Fibroblast of mammary gland (primary cell): ENCODE data around the gene PRKCZ.

ENCODE experiments used
- DNase-seq: peaks from one replicate; pipeline ENCODE4 v3.0.0-alpha.2; 2010; ENCODE audit warnings: low read depth
- H3K4me3 ChIP-seq: 2 replicates; pipeline ENCODE4 v1.5.1; 2011; ENCODE audit warnings: low read depth, mild to moderate bottlenecking, low read length, moderate library complexity; ENCODE audit not compliant: control insufficient read depth
- TF ChIP-seq, protein P1 (sequence below): conservative IDR thresholded peaks from 2 replicates; pipeline ENCODE4 v1.5.1; 2011; ENCODE audit warnings: low read depth, low read length, inconsistent platforms; ENCODE audit not compliant: control insufficient read depth, insufficient read depth

Gene PRKCZ

DNA sequence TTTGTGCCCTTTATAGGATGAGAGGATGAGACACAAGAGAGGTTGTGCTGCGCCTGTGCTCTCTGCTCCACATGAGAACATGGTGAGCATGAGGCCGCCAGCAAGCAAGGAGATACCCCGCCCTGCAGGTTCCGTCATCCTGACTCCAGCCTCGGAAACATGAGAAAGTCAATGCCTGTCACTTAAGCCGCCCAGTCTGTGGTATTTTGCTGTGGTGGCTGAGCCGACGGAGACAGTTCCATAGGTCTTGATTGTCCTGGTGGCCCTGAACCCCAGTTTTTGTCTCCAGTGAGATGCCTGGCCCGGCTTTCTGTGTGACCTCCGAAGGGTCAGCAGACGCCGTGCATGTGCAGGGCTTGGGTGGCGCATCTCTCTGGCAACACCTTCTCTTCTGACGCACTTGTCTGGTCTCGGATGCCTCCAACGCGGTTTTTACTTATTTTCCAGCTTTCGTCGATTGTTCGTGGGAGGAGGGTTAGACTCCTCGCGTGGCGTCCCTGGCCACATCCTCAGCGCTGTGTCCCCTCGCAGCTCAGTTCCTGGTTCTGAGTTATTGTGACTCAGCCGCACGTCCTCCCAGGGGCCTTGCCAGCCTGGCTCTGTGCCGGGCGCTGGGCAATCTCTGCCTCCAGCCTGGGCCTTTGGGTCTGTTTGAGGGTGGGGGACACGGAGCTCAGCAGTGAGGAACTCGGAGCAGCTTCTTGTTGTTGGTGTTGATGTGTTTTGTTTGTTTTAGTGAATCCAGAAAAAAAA is 74.4 kb downstream of the PRKCZ start:
- TF ChIP-seq, protein P1, sequence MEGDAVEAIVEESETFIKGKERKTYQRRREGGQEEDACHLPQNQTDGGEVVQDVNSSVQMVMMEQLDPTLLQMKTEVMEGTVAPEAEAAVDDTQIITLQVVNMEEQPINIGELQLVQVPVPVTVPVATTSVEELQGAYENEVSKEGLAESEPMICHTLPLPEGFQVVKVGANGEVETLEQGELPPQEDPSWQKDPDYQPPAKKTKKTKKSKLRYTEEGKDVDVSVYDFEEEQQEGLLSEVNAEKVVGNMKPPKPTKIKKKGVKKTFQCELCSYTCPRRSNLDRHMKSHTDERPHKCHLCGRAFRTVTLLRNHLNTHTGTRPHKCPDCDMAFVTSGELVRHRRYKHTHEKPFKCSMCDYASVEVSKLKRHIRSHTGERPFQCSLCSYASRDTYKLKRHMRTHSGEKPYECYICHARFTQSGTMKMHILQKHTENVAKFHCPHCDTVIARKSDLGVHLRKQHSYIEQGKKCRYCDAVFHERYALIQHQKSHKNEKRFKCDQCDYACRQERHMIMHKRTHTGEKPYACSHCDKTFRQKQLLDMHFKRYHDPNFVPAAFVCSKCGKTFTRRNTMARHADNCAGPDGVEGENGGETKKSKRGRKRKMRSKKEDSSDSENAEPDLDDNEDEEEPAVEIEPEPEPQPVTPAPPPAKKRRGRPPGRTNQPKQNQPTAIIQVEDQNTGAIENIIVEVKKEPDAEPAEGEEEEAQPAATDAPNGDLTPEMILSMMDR, result no peak
- no peak for DNase-seq
- H3K4me3 ChIP-seq, result no peak overlapping the region

DNA sequence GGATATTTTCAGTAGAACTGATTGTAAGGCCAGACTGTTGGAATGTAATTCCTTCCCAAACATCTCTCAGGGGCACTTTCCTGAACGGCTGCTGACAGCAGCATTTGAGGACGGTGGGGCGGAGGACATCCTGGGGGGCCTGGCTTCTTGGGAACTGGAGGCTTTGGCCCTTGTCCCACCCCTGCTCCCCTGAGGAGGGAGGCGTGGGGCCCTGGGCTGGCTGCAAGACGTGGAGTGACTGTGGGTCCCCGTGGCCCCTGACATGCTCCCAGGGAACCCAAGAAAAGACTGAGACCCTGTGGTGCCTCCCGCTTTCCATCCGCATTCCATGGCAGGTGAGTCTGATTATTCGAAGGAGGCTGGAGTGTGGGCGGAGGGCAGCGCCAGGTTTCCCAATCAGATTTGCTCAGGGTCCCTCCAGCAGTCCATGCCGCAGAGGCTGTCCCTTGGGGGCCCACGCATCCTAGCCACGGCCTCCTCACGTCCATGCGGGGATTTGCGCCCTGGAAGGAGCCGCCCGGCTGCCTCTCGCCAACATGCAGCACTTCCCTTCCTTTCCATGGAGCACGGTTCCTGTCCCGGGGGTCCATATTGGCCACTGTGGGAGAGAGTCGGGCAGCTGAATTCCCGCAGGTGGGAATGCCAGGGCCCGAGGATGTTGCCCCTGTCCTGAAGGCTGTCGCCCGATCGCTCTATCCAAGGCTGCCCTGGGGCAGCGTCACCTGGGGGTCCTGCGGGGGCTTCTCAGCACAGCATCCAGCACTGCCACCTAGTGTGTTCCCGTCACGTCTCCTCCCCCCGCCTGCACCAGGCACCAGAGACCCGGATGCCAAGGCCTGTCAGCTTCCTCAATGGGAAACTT is 75.4 kb downstream of the PRKCZ start:
- no peak overlapping the region for H3K4me3 ChIP-seq
- no peak for DNase-seq
- TF ChIP-seq, protein P1, result no peak

DNA sequence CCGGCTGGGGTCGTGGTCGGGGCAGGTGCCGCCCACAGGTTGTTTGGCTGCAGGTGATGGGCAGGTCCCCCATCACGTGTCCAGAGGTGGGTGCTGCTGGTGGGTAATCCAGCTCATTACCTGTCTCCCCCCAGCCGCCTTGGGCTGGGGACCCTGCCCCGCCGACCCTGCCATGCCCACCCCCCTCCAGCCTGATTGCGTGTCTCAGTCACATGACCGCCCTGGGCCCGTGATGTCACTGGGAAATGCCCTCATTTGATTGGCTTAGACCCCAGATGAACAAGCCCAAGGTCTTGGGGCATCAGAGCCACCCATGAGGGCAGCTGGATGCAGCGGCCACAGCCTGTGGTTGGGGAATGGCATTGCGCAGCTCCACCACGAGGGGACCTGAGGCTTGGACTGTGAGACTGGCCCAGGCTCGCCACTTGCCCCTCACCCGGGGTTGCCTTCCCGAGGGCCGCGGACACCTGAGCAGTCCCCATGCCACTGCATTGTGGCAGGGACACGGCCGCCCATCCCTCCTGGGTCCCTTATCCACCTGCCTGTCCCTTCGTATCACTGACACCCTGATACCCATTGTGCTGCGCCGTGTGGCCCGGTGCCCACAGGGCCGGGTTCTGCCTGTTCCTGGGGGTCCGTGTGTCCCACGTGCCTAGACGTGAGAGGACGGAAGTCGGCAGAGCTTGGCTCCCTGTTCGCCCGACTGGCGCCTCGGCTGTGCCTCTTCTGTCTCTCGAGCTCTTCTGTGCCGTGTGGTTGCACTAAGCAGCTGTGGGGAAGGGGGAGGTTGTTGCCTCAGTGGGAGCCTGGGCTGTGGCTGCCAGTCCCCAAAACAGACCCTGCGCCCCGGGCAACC is 76.3 kb downstream of the PRKCZ start:
- no peak overlapping the region for H3K4me3 ChIP-seq
- no peak for DNase-seq
- TF ChIP-seq, protein P1, result no peak

DNA sequence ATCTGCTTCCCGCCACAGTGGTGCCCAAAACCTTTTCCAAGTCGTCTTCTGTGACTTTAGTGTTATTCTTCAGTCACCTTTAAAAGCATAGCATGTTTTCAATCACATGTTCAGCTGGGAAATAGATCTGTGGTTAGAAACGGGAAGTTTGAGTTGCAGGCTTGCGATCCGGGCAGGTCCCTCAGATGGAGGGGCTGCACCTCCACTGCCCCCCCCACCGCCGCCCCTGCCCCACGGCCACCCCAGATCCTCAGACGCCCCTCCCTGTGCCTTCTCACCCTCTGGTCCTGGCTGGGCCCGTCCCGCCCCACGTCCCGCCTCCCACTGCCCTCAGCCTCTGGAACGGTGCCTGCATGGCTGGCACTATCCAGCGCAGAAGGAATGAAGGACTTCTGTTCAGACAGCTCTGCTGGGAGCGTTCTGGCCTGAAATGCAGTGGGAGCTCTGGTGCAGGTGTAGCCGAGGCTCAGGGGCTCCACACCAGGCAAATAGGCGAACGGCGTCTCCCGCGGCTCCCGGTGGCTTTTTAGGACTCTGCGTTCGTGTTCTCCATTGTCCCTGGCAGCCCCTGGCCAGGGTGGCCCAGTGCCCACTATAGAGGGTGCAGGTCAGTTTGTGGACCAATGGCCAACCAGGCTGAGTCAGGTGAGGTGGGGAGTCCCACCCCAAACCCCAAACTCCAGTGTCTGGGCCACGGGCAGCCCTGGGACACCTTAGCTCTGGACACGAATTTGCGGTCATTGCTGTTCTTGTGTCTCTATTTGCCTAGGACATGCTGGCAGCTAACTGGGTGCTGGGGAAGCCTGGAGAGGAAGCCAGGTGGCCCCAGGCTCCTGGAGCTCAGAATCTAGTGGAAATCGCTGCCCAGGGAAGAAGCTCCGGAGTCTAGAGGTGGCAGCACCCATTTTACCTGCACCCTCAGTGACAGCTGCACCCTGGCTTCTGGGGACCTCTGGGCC is 77.3 kb downstream of the PRKCZ start:
- H3K4me3 ChIP-seq, result no peak overlapping the region
- TF ChIP-seq, protein P1, result no peak
- DNase-seq, result no peak

- no peak overlapping the region for H3K4me3 ChIP-seq
- no peak for DNase-seq
- TF ChIP-seq, protein P1, result no peak
These were observed 78.1 kb downstream of the PRKCZ start for GRCh38 chr1:2128189-2128901.
